Muscle layer of colon (tissue), 2 donors: ENCODE data around the gene NUP85.
A peak's percentile ranks its signal among the peaks of the same experiment; 100 is the strongest.
"Not testable (repeated sequence)": the region's sequence is repeated elsewhere in the genome, so short reads cannot be mapped to it uniquely, and the experiment has no call there.

ENCODE experiments used
- H3K27ac ChIP-seq: one replicate; pipeline ENCODE4 v1.7.0; 2013; ENCODE audit warnings: low read depth, mild to moderate bottlenecking, low read length, moderate library complexity
- H3K27me3 ChIP-seq, 2 donors: one replicate each; pipeline ENCODE4 v1.7.0; 2013; ENCODE audit warnings: low read length in 2 of 2, mild to moderate bottlenecking in 2 of 2; ENCODE audit not compliant: insufficient read depth in 2 of 2, control insufficient read depth in 1 of 2
- H3K36me3 ChIP-seq: one replicate; pipeline ENCODE4 v1.7.0; 2013; ENCODE audit warnings: mild to moderate bottlenecking, low read length; ENCODE audit not compliant: insufficient read depth
- H3K4me1 ChIP-seq: one replicate; pipeline ENCODE4 v1.7.0; 2013; ENCODE audit warnings: mild to moderate bottlenecking, low read length; ENCODE audit not compliant: insufficient read depth
- H3K4me3 ChIP-seq, 2 donors: one replicate each; pipeline ENCODE4 v1.7.0; 2013; ENCODE audit warnings: low read length in 2 of 2, low read depth in 1 of 2, mild to moderate bottlenecking in 1 of 2, moderate library complexity in 1 of 2
- H3K9ac ChIP-seq: one replicate; pipeline ENCODE4 v1.7.0; 2013; ENCODE audit warnings: low read length
- H3K9me3 ChIP-seq: one replicate; pipeline ENCODE4 v1.7.0; 2013; ENCODE audit warnings: mild to moderate bottlenecking, low read length
- donor health status: abdominal sarcoma.
- donor health status: Adenocarcinoma of cecum.

Gene NUP85

GRCh38 chr17:75205037-75205792 is at the start of gene NUP85:
Gene NUP85, plus strand, starts transcription at chr17:75205679. Its CDS starts 83 bp downstream, at chr17:75205762.
- no peaks in the 10 kb centered on the region for H3K27me3 ChIP-seq
- H3K9me3 ChIP-seq: no peaks in the 10 kb centered on the region
- peak within 1 kb of the TSS; percentile 63 to 97 for H3K4me3 ChIP-seq
- H3K27ac ChIP-seq: peak within 1 kb of the TSS; percentile 91
- peaks cover 6% of the 10 kb centered on the region for H3K36me3 ChIP-seq
- peaks cover 9% of the 10 kb centered on the region for H3K4me1 ChIP-seq
- peak within 1 kb of the TSS; percentile 93 for H3K9ac ChIP-seq

GRCh38 chr17:75158480-75158879 is 47.0 kb upstream of the NUP85 start:
- not testable (repeated sequence) for H3K9me3 ChIP-seq, H3K4me1 ChIP-seq, H3K27ac ChIP-seq, H3K4me3 ChIP-seq, H3K9ac ChIP-seq, H3K27me3 ChIP-seq, H3K36me3 ChIP-seq

GRCh38 chr17:75159196-75160031 is 46.1 kb upstream of the NUP85 start:
- Histone ChIP-seq H3K4me1 (peaks cover 5% of the 10 kb centered on the region), H3K9me3 (no peaks in the 10 kb centered on the region), H3K9ac (no peak overlapping the region), H3K4me3 (no peak overlapping the region), H3K36me3 (peaks cover 4% of the 10 kb centered on the region), H3K27ac (no peak overlapping the region), H3K27me3 (no peaks in the 10 kb centered on the region)

- H3K27me3 ChIP-seq: no peaks in the 10 kb centered on the region
- no peak overlapping the region for H3K4me3 ChIP-seq
- no peak overlapping the region for H3K9ac ChIP-seq
- H3K27ac ChIP-seq: no peak overlapping the region
- no peaks in the 10 kb centered on the region for H3K4me1 ChIP-seq
- H3K9me3 ChIP-seq: no peaks in the 10 kb centered on the region
- H3K36me3 ChIP-seq: peaks cover 4% of the 10 kb centered on the region
Measured at GRCh38 chr17:75160211-75160610, 45.3 kb upstream of the NUP85 start.

- no peaks in the 10 kb centered on the region for H3K9me3 ChIP-seq
- no peak overlapping the region for H3K4me3 ChIP-seq
- no peaks in the 10 kb centered on the region for H3K4me1 ChIP-seq
- H3K9ac ChIP-seq: no peak overlapping the region
- no peak overlapping the region for H3K27ac ChIP-seq
- no peaks in the 10 kb centered on the region for H3K27me3 ChIP-seq
- H3K36me3 ChIP-seq: peaks cover 4% of the 10 kb centered on the region
Measured at GRCh38 chr17:75163074-75163473, 42.4 kb upstream of the NUP85 start.

- H3K4me1 ChIP-seq, H3K27me3 ChIP-seq, H3K9ac ChIP-seq, H3K4me3 ChIP-seq, H3K9me3 ChIP-seq, H3K36me3 ChIP-seq, H3K27ac ChIP-seq: not testable (repeated sequence)
Measured at GRCh38 chr17:75164606-75165005, 40.9 kb upstream of the NUP85 start.

GRCh38 chr17:75168998-75169397 is 36.5 kb upstream of the NUP85 start:
- H3K9ac ChIP-seq: no peak overlapping the region
- no peaks in the 10 kb centered on the region for H3K9me3 ChIP-seq
- peaks cover 3% of the 10 kb centered on the region for H3K4me1 ChIP-seq
- H3K36me3 ChIP-seq: peaks cover 20% of the 10 kb centered on the region
- no peak overlapping the region for H3K4me3 ChIP-seq
- no peak overlapping the region for H3K27ac ChIP-seq
- H3K27me3 ChIP-seq: no peaks in the 10 kb centered on the region

- no peak overlapping the region for H3K27ac ChIP-seq
- peaks cover 3% of the 10 kb centered on the region for H3K4me1 ChIP-seq
- no peak overlapping the region for H3K9ac ChIP-seq
- no peak overlapping the region for H3K4me3 ChIP-seq
- H3K9me3 ChIP-seq: no peaks in the 10 kb centered on the region
- no peaks in the 10 kb centered on the region for H3K27me3 ChIP-seq
- peaks cover 37% of the 10 kb centered on the region for H3K36me3 ChIP-seq
Measured at GRCh38 chr17:75173526-75173925, 32.0 kb upstream of the NUP85 start.

GRCh38 chr17:75174996-75175395 is 30.5 kb upstream of the NUP85 start:
- no peaks in the 10 kb centered on the region for H3K27me3 ChIP-seq
- H3K9me3 ChIP-seq: no peaks in the 10 kb centered on the region
- no peak overlapping the region for H3K9ac ChIP-seq
- peaks cover 45% of the 10 kb centered on the region for H3K36me3 ChIP-seq
- peaks cover 8% of the 10 kb centered on the region for H3K4me1 ChIP-seq
- H3K27ac ChIP-seq: no peak overlapping the region
- H3K4me3 ChIP-seq: no peak overlapping the region

GRCh38 chr17:75176625-75177024 is 28.9 kb upstream of the NUP85 start:
- Histone ChIP-seq H3K4me3 (no peak overlapping the region), H3K4me1 (peaks cover 12% of the 10 kb centered on the region), H3K9ac (no peak overlapping the region), H3K36me3 (peaks cover 45% of the 10 kb centered on the region), H3K9me3 (no peaks in the 10 kb centered on the region), H3K27me3 (no peaks in the 10 kb centered on the region), H3K27ac (no peak overlapping the region)

- Histone ChIP-seq H3K27me3 (no peaks in the 10 kb centered on the region), H3K4me1 (peaks cover 10% of the 10 kb centered on the region), H3K9me3 (no peaks in the 10 kb centered on the region), H3K9ac (no peak overlapping the region), H3K27ac (no peak overlapping the region), H3K36me3 (peaks cover 30% of the 10 kb centered on the region), H3K4me3 (no peak overlapping the region)
Measured at GRCh38 chr17:75178453-75178852, 27.0 kb upstream of the NUP85 start.
